Osteocyte (in vitro differentiated cells): ENCODE results near the gene DPP8. TPM values are rescaled to one million over a fixed set of nuclear protein-coding genes. Genes with fewer than 3 reads are reported as not detected.

Experiments used
- DNase-seq: peaks from one replicate; pipeline ENCODE4 v3.0.0; 2021; ENCODE audit warnings: mixed read lengths; ENCODE audit not compliant: unreplicated experiment; ENCODE audit errors: extremely low spot score
- H3K27ac Mint-ChIP-seq: one replicate; pipeline ENCODE4 v1.8.0; 2021; ENCODE audit warnings: mild to moderate bottlenecking, mixed read lengths; ENCODE audit not compliant: unreplicated experiment
- H3K27me3 Mint-ChIP-seq: one replicate; pipeline ENCODE4 v1.8.0; 2021; ENCODE audit warnings: mixed read lengths; ENCODE audit not compliant: unreplicated experiment
- H3K36me3 Mint-ChIP-seq: one replicate; pipeline ENCODE4 v1.8.0; 2021; ENCODE audit warnings: mixed read lengths; ENCODE audit not compliant: unreplicated experiment
- H3K4me1 Mint-ChIP-seq: one replicate; pipeline ENCODE4 v1.8.0; 2021; ENCODE audit warnings: mixed read lengths; ENCODE audit not compliant: unreplicated experiment
- H3K4me3 Mint-ChIP-seq: one replicate; pipeline ENCODE4 v1.8.0; 2021; ENCODE audit warnings: mild to moderate bottlenecking, moderate library complexity, mixed read lengths; ENCODE audit not compliant: unreplicated experiment
- H3K9me3 Mint-ChIP-seq: one replicate; pipeline ENCODE4 v1.8.0; 2021; ENCODE audit warnings: mixed read lengths; ENCODE audit not compliant: unreplicated experiment
- total RNA-seq: library from RNA; stranded (reverse); gene quantifications from 2 replicates; pipeline ENCODE4 v1.2.1, GENCODE V29; 2021
- TF ChIP-seq, protein P1 (sequence below): fragments of 200-600 bp; sonication (generic); IDR thresholded peaks from 2 replicates; pipeline ENCODE4 v1.5.0; 2021; ENCODE audit warnings: antibody characterized with exemption, mild to moderate bottlenecking, moderate library complexity

The DPP8 gene
- total RNA-seq, 1 donor from 2014 or later: 34.2 TPM

DNA sequence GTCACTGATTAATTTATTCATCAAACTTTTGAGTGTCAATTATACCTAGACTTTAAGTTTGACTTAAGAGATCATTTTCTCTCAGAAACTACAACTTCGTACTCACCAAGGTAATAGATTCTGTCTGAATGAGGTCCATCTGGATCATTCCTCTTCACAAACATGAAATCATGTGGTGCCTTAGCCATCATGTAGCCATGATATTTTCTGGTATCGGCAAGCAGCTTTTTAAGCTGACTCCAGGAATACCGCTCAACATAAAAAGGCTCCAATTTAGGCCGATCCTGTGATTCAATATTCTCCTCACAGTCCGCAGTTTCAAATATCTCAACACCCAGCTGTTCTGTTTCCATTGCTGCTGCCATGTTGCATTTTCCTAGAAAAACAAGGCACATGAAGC, 5.3 kb downstream of the DPP8 start:
- Mint-ChIP-seq H3K27me3 (no peaks in the 10 kb centered on the region), H3K4me1 (peaks cover 14% of the 10 kb centered on the region), H3K27ac (no peak overlapping the region), H3K36me3 (peaks cover 8% of the 10 kb centered on the region), H3K4me3 (no peak overlapping the region), H3K9me3 (no peaks in the 10 kb centered on the region)
- TF ChIP-seq, protein P1, sequence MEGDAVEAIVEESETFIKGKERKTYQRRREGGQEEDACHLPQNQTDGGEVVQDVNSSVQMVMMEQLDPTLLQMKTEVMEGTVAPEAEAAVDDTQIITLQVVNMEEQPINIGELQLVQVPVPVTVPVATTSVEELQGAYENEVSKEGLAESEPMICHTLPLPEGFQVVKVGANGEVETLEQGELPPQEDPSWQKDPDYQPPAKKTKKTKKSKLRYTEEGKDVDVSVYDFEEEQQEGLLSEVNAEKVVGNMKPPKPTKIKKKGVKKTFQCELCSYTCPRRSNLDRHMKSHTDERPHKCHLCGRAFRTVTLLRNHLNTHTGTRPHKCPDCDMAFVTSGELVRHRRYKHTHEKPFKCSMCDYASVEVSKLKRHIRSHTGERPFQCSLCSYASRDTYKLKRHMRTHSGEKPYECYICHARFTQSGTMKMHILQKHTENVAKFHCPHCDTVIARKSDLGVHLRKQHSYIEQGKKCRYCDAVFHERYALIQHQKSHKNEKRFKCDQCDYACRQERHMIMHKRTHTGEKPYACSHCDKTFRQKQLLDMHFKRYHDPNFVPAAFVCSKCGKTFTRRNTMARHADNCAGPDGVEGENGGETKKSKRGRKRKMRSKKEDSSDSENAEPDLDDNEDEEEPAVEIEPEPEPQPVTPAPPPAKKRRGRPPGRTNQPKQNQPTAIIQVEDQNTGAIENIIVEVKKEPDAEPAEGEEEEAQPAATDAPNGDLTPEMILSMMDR: no peak
- no peak for DNase-seq

GRCh38 chr15:65509321-65509720, 8.2 kb downstream of the DPP8 start:
- Mint-ChIP-seq H3K9me3 (no peaks in the 10 kb centered on the region), H3K36me3 (peaks cover 13% of the 10 kb centered on the region), H3K4me3 (no peak overlapping the region), H3K27me3 (no peaks in the 10 kb centered on the region), H3K4me1 (no peaks in the 10 kb centered on the region), H3K27ac (no peak overlapping the region)
- TF ChIP-seq, protein P1: no peak
- no peak for DNase-seq

DNA sequence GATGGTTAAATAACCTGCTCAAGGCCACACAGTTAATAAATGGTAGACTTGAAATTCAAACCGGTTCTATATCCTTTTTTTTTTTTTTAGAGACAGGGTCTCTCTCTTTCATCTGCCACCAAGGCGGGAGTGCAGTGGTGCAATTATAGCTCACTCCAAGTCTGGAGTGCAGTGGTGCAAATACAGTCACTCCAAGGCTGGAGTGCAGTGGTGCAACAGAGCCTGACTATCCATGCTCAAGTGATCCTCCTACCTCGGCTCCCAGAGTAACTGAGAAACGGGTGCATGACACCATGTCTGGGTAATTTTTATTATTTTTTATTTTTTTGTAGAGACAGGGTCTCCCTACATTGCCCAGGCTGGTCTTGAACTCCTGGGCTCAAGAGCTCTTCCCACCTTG, 23.4 kb downstream of the DPP8 start:
- no peaks in the 10 kb centered on the region for H3K9me3 Mint-ChIP-seq
- no peaks in the 10 kb centered on the region for H3K4me1 Mint-ChIP-seq

GRCh38 chr15:65484876-65485275, 32.6 kb downstream of the DPP8 start:
- H3K9me3 Mint-ChIP-seq: no peaks in the 10 kb centered on the region
- no peaks in the 10 kb centered on the region for H3K27me3 Mint-ChIP-seq
- no peak overlapping the region for H3K4me3 Mint-ChIP-seq
- no peak overlapping the region for H3K27ac Mint-ChIP-seq
- no peaks in the 10 kb centered on the region for H3K4me1 Mint-ChIP-seq
- H3K36me3 Mint-ChIP-seq: peaks cover 39% of the 10 kb centered on the region
- DNase-seq: no peak
- TF ChIP-seq, protein P1: no peak

More for the DNA sequence above, 23.4 kb downstream of the DPP8 start:
- Mint-ChIP-seq H3K4me3 (no peak overlapping the region), H3K36me3 (peaks cover 24% of the 10 kb centered on the region), H3K27ac (no peak overlapping the region), H3K27me3 (no peaks in the 10 kb centered on the region)
- DNase-seq: no peak
- TF ChIP-seq, protein P1: no peak

DNA sequence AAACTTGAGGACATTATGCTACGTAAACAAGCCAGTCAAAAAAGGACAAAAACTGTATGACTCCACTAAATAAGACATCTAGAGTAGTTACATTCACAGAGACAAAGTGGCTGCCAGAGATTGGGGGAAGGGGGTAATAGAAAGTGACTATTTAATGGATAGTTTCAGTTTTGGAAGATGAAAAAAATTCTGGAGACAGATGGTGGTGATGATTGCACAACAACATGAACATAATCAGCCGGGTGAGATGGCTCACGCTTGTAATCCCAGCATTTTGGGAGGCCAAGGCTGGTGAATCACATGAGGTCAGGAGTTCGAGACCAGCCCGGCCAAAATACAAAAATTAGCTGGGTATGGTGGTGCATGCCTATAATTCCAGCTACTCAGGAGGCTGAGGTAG, 40.6 kb downstream of the DPP8 start:
- H3K9me3 Mint-ChIP-seq: no peaks in the 10 kb centered on the region
- H3K36me3 Mint-ChIP-seq: peaks cover 26% of the 10 kb centered on the region
- no peak overlapping the region for H3K27ac Mint-ChIP-seq
- no peak overlapping the region for H3K4me3 Mint-ChIP-seq
- no peaks in the 10 kb centered on the region for H3K27me3 Mint-ChIP-seq
- TF ChIP-seq, protein P1: no peak
- DNase-seq: no peak
- peaks cover 7% of the 10 kb centered on the region for H3K4me1 Mint-ChIP-seq
